Panc1 (cell line): ENCODE measurements around the gene ZC3H12C. TPM values are rescaled to one million over a fixed set of nuclear protein-coding genes. Genes with fewer than 3 reads are reported as not detected.

Experiments
- ATAC-seq: fragments of 200-7000 bp; cut with Tn5 transposase; 2 replicates; pipeline ENCODE4 v1.9.1; 2020; ENCODE audit warnings: mild to moderate bottlenecking, moderate library complexity
- BruUV-seq: library from RNA; stranded (reverse); fragments of 400-500 nt; replicated peaks from 2 replicates; lab custom pipeline; 2021; lab: Mats Ljungman, UMichigan
- CTCF ChIA-PET: fragments of 300-600 bp; sonication (Branson Sonifier 250); formaldehyde crosslinking; loops from one replicate; lab custom pipeline; 2022; ENCODE audit warnings: antibody characterized with exemption; lab: Charles Lee
- POLR2A ChIA-PET: fragments of 300-600 bp; sonication (Branson Sonifier 250); formaldehyde crosslinking; loops from one replicate; lab custom pipeline; 2022; ENCODE audit warnings: antibody characterized with exemption; lab: Charles Lee
- DNase-seq: peaks from one replicate; pipeline ENCODE4 v3.0.0-alpha.2; 2010; ENCODE audit warnings: low read depth, low spot score
- H3K27ac ChIP-seq: 2 replicates; pipeline ENCODE4 v1.5.1; 2011; ENCODE audit warnings: mild to moderate bottlenecking, low read length, inconsistent platforms
- H3K27me3 ChIP-seq: fragments of 200-500 bp; sonication (Bioruptor generic); 2 replicates; pipeline ENCODE4 v1.6.0; 2014; ENCODE audit warnings: low read length, inconsistent platforms; ENCODE audit not compliant: control insufficient read depth, insufficient read depth
- H3K36me3 ChIP-seq: fragments of 200-500 bp; sonication (Bioruptor generic); 2 replicates; pipeline ENCODE4 v1.5.1; 2014; ENCODE audit warnings: inconsistent platforms, mild to moderate bottlenecking, low read length, moderate library complexity; ENCODE audit not compliant: control insufficient read depth, insufficient read depth
- H3K4me1 ChIP-seq: 2 replicates; pipeline ENCODE4 v1.5.1; 2011; ENCODE audit warnings: inconsistent platforms, mild to moderate bottlenecking, low read length, moderate library complexity; ENCODE audit not compliant: control insufficient read depth, insufficient read depth
- H3K4me3 ChIP-seq, 2 experiments: 2 replicates each; pipeline ENCODE4 v1.5.1; 2011 to 2012; ENCODE audit warnings: low read depth in 2 of 2, low read length in 2 of 2, mild to moderate bottlenecking in 2 of 2, inconsistent platforms in 1 of 2, moderate library complexity in 1 of 2
- H3K9me3 ChIP-seq: fragments of 200-500 bp; sonication (Bioruptor generic); 2 replicates; pipeline ENCODE4 v1.5.1; 2014; ENCODE audit warnings: low read depth, mild to moderate bottlenecking, inconsistent platforms, low read length, moderate library complexity; ENCODE audit not compliant: control insufficient read depth, insufficient read depth
- CTCF ChIP-seq: fragments of 450-650 bp; IDR thresholded peaks from 2 replicates; pipeline ENCODE4 v1.5.1; 2017; ENCODE audit warnings: mild to moderate bottlenecking
- POLR2AphosphoS5 ChIP-seq: IDR thresholded peaks from 2 replicates; pipeline ENCODE4 v1.6.1; 2012; ENCODE audit warnings: mild to moderate bottlenecking, low read depth, low read length, moderate library complexity
- SIN3A ChIP-seq: IDR thresholded peaks from 2 replicates; pipeline ENCODE4 v1.6.1; 2012; ENCODE audit warnings: low read depth, mild to moderate bottlenecking, low read length, moderate library complexity, borderline replicate concordance; ENCODE audit not compliant: insufficient read depth
- TCF7L2 ChIP-seq: IDR thresholded peaks from 2 replicates; pipeline ENCODE4 v1.6.1; 2011; ENCODE audit warnings: mild to moderate bottlenecking, low read depth, low read length, inconsistent platforms
- in situ Hi-C: cut with HindIII; loops from 2 replicates; pipeline ENCODE4 v1.10.0; 2016; ENCODE audit warnings: low sequenced_read_pairs, low pct_unique_long_range_greater_than_20kb
- intact Hi-C: fragments of 100-400 bp; cut with micrococcal nuclease; formaldehyde crosslinking; loops from one replicate; pipeline ENCODE4 v1.10.0; 2022; ENCODE audit not compliant: unreplicated experiment
- total RNA-seq: library from RNA; stranded (reverse); gene quantifications from one replicate; pipeline ENCODE4 v1.2.1, GENCODE V29; 2021; ENCODE audit not compliant: unreplicated experiment
- TF ChIP-seq, protein P1 (sequence below), 2 experiments: IDR thresholded peaks; 2 replicates each; pipeline ENCODE4 v1.6.1; 2011 to 2012; ENCODE audit warnings: low read depth in 2 of 2, control low read depth in 1 of 2, low read length in 1 of 2, mild to moderate bottlenecking in 1 of 2, moderate library complexity in 1 of 2; ENCODE audit not compliant: insufficient read depth in 1 of 2

The ZC3H12C gene
- total RNA-seq, 1 experiment from 2014 or later, result 13.5 TPM

GRCh38 chr11:110094298-110095285 lies 1.4 kb downstream of the ZC3H12C start:
- Histone ChIP-seq H3K27me3 (peaks cover 2% of the 10 kb centered on the region; the same call in 1 of the 2 replicates), H3K4me1 (peaks cover 40% of the 10 kb centered on the region), H3K9me3 (no peaks in the 10 kb centered on the region), H3K27ac (peak overlapping the region; percentile 86), H3K4me3 (peak overlapping the region; percentile 62 to 70), H3K36me3 (no peaks in the 10 kb centered on the region)
- POLR2A ChIA-PET, result no interaction called here
- intact Hi-C loops, result loop anchor here (5.0 kb wide), 1 partner anchor 147 kb away; no protein-coding TSS in a partner anchor
- DNase-seq, result no peak
- no peak for ATAC-seq
- in situ Hi-C loops, result no loop called here
- CTCF ChIA-PET, result no interaction called here
- no peak for TF ChIP-seq CTCF
- TF ChIP-seq, protein P1, sequence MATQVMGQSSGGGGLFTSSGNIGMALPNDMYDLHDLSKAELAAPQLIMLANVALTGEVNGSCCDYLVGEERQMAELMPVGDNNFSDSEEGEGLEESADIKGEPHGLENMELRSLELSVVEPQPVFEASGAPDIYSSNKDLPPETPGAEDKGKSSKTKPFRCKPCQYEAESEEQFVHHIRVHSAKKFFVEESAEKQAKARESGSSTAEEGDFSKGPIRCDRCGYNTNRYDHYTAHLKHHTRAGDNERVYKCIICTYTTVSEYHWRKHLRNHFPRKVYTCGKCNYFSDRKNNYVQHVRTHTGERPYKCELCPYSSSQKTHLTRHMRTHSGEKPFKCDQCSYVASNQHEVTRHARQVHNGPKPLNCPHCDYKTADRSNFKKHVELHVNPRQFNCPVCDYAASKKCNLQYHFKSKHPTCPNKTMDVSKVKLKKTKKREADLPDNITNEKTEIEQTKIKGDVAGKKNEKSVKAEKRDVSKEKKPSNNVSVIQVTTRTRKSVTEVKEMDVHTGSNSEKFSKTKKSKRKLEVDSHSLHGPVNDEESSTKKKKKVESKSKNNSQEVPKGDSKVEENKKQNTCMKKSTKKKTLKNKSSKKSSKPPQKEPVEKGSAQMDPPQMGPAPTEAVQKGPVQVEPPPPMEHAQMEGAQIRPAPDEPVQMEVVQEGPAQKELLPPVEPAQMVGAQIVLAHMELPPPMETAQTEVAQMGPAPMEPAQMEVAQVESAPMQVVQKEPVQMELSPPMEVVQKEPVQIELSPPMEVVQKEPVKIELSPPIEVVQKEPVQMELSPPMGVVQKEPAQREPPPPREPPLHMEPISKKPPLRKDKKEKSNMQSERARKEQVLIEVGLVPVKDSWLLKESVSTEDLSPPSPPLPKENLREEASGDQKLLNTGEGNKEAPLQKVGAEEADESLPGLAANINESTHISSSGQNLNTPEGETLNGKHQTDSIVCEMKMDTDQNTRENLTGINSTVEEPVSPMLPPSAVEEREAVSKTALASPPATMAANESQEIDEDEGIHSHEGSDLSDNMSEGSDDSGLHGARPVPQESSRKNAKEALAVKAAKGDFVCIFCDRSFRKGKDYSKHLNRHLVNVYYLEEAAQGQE (IDR thresholded peaks at IDR 0.05; ENCODE audit: insufficient read depth in 1 of 2, low read depth in 2 of 2, low read length in 1 of 2), result no peak
- BruUV-seq, result TSS peak; percentile 64

- Histone ChIP-seq H3K27me3 (peaks cover 1% of the 10 kb centered on the region; the same call in 1 of the 2 replicates), H3K36me3 (no peaks in the 10 kb centered on the region), H3K27ac (peak overlapping the region; percentile 37; the same call in 1 of the 2 replicates), H3K4me3 (no peak overlapping the region), H3K9me3 (no peaks in the 10 kb centered on the region), H3K4me1 (peaks cover 40% of the 10 kb centered on the region)
- ATAC-seq, result no peak
- in situ Hi-C loops (no loop called here), intact Hi-C loops (no loop called here)
- no peak for DNase-seq
- no TSS peak for BruUV-seq
- TF ChIP-seq SIN3A (no peak), TCF7L2 (no peak), POLR2AphosphoS5 (no peak), CTCF (no peak)
- TF ChIP-seq, protein P1 (IDR thresholded peaks at IDR 0.05; ENCODE audit: insufficient read depth in 1 of 2, low read depth in 2 of 2, low read length in 1 of 2), result no peak
- POLR2A ChIA-PET, result no interaction called here
- CTCF ChIA-PET, result no interaction called here
Measured at GRCh38 chr11:110095554-110095953, 2.4 kb downstream of the ZC3H12C start.
